IMR-90 (cell line): Measurements from ENCODE around the gene ZNF48.

ENCODE experiments used
- CEBPB ChIP-seq: IDR thresholded peaks from 2 replicates; pipeline ENCODE4 v1.6.1; 2012; ENCODE audit warnings: low read depth, low read length, improper control_type of control experiment
- CHD1 ChIP-seq: IDR thresholded peaks from 2 replicates; pipeline ENCODE4 v1.6.1; 2012; ENCODE audit warnings: low read depth, low read length, improper control_type of control experiment
- MAFK ChIP-seq: IDR thresholded peaks from 2 replicates; pipeline ENCODE4 v1.6.1; 2012; ENCODE audit warnings: low read depth, low read length, improper control_type of control experiment
- POLR2A ChIP-seq: IDR thresholded peaks from 2 replicates; pipeline ENCODE4 v1.6.1; 2012; ENCODE audit warnings: mild to moderate bottlenecking, low read depth, low read length
- RAD21 ChIP-seq: IDR thresholded peaks from 2 replicates; pipeline ENCODE4 v1.6.1; 2012; ENCODE audit warnings: low read length, improper control_type of control experiment
- RCOR1 ChIP-seq: IDR thresholded peaks from 2 replicates; pipeline ENCODE4 v1.6.1; 2012; ENCODE audit warnings: mild to moderate bottlenecking, low read length, improper control_type of control experiment; ENCODE audit not compliant: insufficient replicate concordance
- RFX5 ChIP-seq: IDR thresholded peaks from 2 replicates; pipeline ENCODE4 v1.8.0; 2012; ENCODE audit warnings: low read depth, mild to moderate bottlenecking, low read length, moderate library complexity
- SMC3 ChIP-seq: fragments of 150-350 bp; IDR thresholded peaks from 2 replicates; pipeline ENCODE4 v1.6.1; 2016; ENCODE audit warnings: low read depth, mild to moderate bottlenecking, antibody characterized with exemption, low read length, moderate library complexity
- TF ChIP-seq, protein P1 (sequence below): conservative IDR thresholded peaks from 2 replicates; pipeline ENCODE4 v1.5.1; 2012; ENCODE audit warnings: mild to moderate bottlenecking, low read depth, low read length, improper control_type of control experiment
- TF ChIP-seq, protein P2 (sequence below): fragments of 150-350 bp; IDR thresholded peaks from 2 replicates; pipeline ENCODE4 v1.6.1; 2016; ENCODE audit warnings: low read depth, mild to moderate bottlenecking, low read length, moderate library complexity, borderline replicate concordance
- TF ChIP-seq, protein P3 (sequence below): fragments of 150-350 bp; IDR thresholded peaks from 2 replicates; pipeline ENCODE4 v1.6.1; 2017; ENCODE audit warnings: mild to moderate bottlenecking, antibody characterized with exemption, low read length, low read depth

DNA sequence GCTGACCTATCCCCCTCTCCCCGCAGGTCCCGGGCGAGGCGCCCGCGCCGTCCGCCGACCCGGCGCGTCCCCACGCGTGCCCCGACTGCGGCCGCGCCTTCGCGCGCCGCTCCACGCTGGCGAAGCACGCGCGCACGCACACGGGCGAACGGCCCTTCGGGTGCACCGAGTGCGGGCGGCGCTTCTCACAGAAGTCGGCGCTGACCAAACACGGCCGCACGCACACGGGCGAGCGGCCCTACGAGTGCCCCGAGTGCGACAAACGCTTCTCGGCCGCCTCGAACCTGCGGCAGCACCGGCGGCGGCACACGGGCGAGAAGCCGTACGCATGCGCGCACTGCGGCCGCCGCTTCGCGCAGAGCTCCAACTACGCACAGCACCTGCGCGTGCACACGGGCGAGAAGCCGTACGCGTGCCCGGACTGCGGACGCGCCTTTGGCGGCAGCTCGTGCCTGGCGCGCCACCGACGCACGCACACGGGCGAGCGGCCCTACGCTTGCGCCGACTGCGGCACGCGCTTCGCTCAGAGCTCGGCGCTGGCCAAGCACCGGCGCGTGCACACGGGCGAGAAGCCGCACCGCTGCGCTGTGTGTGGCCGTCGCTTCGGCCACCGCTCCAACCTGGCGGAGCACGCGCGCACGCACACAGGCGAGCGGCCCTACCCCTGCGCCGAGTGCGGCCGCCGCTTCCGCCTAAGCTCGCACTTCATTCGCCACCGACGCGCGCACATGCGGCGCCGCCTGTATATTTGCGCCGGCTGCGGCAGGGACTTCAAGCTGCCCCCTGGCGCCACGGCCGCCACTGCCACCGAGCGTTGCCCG lies 22.5 kb downstream of the ZNF48 start:
- TF ChIP-seq CEBPB, result no peak
- TF ChIP-seq, protein P1, sequence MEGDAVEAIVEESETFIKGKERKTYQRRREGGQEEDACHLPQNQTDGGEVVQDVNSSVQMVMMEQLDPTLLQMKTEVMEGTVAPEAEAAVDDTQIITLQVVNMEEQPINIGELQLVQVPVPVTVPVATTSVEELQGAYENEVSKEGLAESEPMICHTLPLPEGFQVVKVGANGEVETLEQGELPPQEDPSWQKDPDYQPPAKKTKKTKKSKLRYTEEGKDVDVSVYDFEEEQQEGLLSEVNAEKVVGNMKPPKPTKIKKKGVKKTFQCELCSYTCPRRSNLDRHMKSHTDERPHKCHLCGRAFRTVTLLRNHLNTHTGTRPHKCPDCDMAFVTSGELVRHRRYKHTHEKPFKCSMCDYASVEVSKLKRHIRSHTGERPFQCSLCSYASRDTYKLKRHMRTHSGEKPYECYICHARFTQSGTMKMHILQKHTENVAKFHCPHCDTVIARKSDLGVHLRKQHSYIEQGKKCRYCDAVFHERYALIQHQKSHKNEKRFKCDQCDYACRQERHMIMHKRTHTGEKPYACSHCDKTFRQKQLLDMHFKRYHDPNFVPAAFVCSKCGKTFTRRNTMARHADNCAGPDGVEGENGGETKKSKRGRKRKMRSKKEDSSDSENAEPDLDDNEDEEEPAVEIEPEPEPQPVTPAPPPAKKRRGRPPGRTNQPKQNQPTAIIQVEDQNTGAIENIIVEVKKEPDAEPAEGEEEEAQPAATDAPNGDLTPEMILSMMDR, result no peak
- TF ChIP-seq POLR2A, result no peak
- TF ChIP-seq RAD21, result no peak
- no peak for TF ChIP-seq RCOR1
- no peak for TF ChIP-seq SMC3
- TF ChIP-seq, protein P2, sequence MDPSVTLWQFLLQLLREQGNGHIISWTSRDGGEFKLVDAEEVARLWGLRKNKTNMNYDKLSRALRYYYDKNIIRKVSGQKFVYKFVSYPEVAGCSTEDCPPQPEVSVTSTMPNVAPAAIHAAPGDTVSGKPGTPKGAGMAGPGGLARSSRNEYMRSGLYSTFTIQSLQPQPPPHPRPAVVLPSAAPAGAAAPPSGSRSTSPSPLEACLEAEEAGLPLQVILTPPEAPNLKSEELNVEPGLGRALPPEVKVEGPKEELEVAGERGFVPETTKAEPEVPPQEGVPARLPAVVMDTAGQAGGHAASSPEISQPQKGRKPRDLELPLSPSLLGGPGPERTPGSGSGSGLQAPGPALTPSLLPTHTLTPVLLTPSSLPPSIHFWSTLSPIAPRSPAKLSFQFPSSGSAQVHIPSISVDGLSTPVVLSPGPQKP, result no peak
- TF ChIP-seq, protein P3, sequence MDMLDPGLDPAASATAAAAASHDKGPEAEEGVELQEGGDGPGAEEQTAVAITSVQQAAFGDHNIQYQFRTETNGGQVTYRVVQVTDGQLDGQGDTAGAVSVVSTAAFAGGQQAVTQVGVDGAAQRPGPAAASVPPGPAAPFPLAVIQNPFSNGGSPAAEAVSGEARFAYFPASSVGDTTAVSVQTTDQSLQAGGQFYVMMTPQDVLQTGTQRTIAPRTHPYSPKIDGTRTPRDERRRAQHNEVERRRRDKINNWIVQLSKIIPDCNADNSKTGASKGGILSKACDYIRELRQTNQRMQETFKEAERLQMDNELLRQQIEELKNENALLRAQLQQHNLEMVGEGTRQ, result peak; percentile 46
- TF ChIP-seq CHD1, result no peak
- no peak for TF ChIP-seq RFX5
- TF ChIP-seq MAFK, result no peak
